CD4-positive, alpha-beta T cell treated with Interleukin-4 for 4 hours (primary cell): ENCODE data around the gene UEVLD.

ENCODE experiments used
- DNase-seq: peaks from one replicate; pipeline ENCODE4 v3.0.0-alpha.2; 2020

Gene UEVLD

DNA sequence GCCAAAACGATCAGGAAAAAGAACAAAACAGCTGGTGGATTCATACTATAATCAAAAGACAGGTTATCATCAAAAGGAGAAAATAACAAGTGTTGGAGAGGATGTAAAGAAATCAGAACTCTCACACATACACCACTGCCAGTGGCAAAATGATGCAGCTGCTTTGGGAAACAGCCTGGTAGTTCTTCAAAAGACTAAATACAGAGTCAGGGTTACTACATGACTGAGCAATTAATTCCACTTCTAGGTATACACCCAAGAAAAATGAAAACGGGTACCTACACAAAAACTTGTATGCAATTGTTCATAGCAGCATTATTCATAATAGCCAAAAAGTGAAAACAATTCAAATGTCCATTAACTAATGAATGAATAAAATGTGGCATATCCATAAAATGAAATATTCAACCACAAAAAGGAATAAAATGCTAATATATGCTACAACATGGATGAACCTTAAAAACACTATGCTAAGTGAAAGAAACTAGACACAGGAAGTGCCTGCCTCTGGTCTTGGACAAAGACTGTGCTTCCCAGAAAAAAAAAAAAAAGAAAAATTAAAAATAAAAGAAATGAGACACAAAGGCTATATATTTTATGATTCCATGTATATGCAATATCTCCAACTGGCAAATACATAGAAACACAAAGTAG, 8.3 kb downstream of the UEVLD start:
- no peak for DNase-seq

DNA sequence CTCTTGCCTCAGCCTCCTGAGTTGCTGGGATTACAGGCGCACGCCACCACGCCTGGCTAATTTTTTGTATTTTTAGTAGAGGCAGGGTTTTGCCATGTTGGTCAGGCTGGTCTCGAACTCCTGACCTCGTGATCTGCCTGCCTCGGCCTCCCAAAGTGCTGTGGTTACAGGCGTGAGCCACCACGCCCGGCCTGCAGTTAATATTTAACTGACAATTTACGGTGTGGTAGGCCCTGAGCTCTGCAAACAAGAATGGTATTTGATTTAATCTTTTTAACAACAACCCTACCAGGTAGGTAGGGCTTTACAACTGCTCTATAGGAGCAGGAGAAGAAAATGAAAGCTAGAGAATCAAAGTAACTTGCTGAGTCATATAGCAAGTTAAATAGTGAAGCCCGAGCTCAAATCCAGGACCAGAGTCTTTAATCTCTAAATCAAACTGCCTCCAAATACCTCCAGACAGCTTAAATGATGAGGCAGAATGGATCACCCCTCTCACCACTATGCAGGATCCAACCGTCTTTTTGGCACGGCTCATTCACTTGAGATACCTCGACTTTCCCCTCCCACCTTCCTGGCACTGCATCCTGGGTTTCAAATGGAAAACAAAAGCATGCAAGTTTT, 9.4 kb downstream of the UEVLD start:
- peak; percentile 50 for DNase-seq

DNA sequence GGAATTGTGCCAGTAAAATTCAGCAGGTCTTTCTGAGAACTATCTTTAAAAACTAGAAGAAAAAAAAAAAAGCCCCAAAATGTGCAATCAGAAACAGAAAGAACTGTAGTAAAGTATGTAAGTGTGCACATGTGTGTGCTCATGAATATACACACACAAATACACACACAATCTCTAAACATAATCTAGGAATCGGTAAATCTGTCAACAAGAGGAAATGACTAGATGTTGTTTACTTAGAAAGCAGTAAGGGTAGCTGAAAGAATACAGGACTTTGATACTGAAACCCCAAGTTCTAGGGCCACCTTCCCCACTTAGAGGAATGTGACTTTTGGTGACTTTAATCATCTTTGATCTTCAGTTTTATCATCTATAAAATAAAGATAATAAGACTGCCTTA, 13.2 kb downstream of the UEVLD start:
- no peak for DNase-seq

DNA sequence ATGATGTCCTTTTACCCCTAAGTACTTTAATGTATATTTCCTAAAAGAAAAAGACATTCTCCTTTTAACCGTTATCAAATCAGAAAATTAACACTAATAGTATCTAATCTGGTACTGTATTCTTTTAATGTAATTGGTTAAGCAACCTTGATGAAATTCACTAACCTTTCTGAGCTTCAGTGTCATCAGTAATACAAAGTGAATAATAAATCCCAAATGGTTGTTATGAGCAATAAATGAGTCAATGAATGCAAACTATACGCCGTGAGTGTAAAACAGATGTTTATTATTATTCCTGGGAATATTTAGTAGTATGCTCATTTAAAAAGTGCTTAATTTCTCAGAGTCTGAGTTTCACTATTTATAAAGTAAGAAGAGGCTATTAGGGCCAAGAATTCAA, 21.5 kb downstream of the UEVLD start:
- DNase-seq, result no peak

DNA sequence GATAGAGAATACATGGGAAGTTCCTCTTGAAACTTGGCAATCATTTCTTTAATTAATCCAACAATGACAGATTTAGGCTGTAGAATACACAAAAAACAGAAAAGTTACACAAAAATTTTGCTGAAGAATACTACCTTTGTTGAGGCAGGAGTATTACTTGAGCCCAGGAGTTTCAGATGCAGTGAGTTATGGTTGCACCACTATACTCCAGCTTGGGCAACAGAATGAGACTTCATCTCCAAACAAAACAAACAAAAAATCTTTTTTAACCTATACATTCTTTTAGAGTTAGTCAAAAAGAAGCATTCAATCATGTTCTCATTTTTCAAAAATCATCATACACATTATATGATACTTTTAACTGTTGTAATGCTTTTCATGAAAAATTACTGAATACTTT, 22.1 kb downstream of the UEVLD start:
- DNase-seq, result no peak

DNA sequence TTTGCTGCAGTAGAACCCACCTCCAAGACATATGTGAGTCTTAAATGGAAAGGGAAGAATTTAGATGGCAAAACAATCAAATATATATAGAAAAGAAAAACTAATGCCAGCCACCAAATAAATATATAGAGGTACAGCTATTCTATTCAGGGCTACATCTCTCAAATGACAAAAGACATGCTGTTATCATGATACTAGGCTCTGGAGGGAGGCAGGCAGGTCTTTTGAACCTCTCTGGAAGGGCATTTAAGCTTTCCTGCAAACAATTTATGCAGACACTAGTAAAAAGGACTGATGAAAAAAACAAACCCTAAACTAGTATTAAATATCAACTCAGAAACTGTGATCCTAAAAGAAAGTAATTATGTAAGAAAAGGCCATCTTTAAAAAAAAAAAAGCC, 24.4 kb downstream of the UEVLD start:
- DNase-seq, result no peak

DNA sequence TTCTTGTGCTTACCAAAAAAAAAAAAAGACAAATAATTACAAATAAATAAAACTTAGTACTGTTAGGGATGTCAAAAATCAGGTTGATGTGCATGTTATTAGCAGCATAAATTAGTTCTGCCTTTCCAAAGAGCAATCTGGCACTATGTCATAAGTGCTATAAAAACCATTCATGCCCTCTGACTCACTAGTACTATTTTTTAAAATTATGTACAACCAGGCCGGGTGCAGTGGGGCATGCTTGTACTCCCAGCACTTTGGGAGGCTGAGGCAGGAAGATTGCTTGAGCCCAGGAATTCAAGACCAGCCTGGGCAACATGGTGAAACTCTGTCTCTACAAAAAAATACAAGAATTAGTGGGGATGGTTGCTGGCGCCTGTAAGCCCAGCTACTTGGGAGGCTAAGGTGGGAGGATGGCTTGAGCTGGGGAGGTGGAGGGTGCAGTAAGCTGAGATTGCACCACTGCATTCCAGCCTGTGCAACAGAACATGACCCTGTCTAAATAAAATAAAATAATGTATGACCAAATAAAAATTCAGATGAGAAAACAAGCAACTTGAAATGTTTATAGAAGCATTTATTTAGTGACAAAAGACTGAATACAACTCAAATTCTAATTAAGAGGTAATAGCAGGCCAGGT, 25.3 kb downstream of the UEVLD start:
- DNase-seq, result no peak

DNA sequence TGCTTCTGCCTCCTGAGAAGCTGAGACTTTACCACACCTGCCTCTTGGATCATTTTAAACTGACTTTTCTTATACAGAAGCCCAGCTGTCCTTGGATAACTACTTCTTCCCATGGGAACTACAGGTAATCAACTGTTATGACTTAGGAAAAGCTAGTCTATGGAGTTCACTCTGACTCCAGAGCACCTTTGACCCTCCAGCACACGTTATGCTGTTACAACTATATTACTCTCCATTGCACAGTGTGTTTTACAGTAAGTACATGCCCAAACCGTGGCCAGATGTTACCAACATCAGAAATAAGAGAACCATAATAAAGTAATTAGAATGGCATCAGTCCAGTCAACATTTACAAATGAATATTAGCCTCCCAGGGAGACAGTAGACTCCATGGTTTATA, 40.5 kb downstream of the UEVLD start:
- DNase-seq, result no peak

DNA sequence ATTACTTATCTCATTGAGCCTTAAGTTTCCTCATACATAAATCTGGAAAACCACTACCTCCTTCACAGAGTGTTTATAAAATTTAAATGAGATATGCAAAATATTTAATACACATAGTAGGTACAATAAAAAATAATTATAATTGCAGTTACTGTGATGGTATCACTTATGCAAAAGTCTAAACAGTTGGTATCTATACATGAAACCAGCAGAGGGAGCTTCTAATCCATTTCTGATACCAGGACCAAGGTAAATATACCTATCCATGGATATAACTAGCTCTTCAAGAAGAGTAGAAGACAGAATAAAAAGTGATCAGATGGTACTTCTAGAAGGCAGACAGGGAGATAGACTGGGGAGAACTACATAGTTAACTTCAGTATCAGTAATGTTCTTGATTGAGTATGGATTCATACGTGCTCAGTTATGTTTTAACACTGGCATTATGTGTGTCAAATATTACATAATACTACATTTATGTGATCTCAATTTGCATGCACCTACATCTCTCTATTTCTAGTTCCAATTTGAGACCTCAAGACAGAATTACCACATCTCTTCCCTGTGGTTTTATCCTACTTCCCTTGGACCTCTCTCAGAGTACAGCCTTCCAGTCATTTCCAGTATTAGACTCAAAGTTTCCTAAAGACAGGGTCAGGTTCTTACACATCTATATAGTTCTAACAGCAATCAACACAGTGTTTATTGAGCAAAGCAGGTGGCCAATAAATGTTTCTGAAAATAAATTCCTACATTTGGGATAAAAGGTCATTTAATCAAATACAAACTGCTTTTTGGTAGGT, 48.1 kb downstream of the UEVLD start:
- peak; percentile 54 for DNase-seq

DNA sequence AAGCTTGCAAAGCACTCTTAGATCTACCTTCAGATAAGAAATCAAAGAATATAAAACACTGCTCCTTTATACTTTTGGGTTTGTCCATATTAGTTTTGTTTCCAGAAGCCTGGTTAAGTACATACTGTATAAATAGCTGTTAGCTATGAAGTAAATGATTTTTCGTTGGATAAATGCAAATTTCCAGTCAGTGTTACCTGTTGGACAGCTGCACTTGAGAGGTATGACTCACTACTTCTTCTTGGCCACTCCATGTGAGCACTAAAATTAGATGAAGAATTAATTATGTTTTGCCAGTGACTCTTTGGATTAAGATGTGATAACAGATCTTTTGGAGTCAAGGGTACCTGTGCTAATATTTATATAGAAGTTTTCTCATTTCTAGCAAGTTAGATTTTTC, 52.3 kb downstream of the UEVLD start:
- no peak for DNase-seq

DNA sequence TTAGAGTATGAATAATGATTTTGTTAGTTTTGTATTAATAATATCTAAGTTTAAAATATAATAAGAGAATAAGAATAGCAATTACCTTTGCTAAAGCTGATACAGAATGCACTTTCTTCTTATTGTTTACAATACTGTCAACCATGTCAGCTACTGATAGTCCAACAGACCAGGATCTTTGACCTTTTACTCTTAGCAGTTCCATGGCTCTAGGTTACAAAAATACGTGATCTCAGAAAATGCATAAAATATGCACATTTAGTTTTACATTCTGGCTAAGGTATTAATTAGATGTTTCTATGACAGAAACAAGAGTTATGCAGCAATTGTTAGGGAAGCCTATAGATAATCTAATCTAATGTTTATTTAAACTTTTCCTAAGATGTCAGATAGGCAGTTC, 54.3 kb downstream of the UEVLD start:
- DNase-seq, result no peak

DNA sequence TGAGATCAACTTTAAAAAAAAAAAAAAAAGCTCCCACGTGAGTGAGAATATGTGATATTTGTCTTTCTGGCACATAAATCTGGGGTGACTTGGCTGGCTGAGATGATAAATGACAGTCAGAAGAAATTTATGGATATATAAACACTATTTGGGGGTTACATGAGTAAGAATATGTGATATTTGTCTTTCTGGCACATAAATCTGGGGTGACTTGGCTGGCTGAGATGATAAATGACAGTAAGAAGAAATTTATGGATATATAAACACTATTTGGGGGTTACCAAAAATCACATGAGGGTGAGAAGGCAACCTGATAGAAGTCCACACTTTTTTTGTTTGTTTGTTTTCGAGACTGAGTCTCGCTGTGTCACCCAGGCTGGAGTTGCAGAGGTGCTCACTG, 55.2 kb downstream of the UEVLD start:
- DNase-seq, result no peak

DNA sequence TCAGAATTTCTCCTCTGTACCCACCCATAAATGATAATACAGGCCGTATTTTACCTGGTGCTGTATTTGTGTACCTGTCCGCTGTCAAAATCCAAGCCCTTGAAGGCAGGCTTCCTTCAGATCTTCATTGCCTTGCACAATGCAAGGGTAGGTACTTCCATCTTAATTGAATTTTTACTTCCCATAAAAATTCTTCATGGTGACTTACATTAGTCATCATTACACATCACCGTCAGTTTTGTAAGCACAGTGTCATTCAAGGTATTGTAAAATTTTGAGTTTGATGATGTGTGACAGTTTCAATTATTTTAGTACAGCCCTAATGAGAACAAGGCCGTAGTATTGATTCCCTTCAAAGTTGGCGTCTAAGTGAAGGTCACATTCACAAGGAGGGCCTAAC, 61.0 kb downstream of the UEVLD start:
- DNase-seq, result peak; percentile 18

DNA sequence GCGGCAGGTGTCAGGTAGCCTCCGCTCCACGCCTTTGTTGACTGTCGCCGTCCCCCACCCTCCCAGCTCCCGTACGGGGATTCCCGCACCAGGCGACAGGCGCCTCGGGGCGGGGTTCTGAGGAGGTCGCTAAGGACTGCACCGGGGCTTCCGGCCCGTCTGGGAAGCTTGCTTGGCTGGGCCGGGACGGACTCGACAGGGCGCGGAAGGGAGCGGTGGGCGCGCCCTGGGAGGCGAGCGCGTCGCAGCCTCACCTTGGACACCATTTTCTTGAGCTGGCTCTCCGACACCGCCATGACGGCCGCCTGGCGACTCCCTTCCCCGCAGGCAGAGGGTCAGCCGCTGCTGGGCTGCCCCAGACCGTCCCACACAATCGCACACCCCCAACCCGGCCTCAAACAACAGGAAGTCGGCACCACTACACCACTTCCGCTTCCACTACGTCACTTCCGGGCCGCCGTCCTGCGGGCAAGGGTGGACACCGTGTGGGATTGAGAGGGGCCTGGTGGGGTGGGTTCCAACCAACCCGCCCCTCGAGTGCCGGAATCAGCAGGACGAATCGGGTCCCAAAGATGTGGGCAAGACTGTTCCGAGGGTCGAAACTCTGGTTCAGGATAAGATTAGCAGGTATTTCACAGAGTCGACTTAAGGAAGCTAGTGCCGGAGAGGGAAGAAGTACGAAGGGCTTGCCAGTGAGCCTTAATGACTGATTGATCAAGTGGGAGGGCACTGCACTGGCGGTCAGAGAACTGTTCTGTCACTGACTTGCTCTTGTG, 61.8 kb downstream of the UEVLD start, which contains the start of gene TSG101:
Gene TSG101, minus strand, starts transcription at position 422 of the 776 bp plus-strand sequence. Its CDS starts 126 bp downstream, at position 296.
- peak; percentile 91 for DNase-seq

DNA sequence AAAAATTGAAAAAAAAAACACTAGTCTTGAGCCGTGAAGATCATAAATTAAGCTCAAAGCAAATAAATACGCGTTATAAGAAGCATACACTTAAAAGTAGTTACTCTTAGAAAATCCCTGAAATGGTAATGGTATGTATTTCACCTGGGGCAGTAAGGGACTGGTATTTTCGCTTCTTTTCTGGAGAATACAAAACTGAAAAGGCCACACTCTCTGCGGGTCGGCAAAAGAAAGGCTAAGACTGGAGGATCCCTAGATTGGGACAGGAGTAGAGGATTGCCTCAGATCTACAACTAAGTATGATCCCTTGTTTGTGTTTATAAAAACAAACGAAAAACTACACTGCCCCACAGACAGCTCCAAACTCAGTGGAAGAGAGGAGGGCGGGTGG, 62.4 kb downstream of the UEVLD start:
- DNase-seq, result no peak

DNA sequence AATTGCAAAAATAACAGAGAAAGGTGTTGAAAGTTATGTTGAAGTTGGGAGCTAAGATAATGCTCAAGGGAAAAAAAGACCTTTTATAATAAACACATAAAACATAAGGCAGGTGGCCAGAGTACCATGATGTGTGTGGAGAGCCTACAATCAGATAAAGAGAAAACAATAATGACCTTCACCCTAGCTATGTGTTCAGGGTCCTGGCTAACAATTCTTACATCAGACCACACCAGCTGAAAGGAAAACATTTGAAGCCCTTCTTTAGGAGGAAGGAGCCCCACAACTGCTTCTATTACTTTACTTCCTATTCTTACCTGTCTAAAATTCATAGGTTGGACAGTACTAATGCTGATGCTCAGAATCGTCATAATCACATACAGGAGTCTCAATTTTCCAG, 64.3 kb downstream of the UEVLD start:
- DNase-seq, result no peak

DNA sequence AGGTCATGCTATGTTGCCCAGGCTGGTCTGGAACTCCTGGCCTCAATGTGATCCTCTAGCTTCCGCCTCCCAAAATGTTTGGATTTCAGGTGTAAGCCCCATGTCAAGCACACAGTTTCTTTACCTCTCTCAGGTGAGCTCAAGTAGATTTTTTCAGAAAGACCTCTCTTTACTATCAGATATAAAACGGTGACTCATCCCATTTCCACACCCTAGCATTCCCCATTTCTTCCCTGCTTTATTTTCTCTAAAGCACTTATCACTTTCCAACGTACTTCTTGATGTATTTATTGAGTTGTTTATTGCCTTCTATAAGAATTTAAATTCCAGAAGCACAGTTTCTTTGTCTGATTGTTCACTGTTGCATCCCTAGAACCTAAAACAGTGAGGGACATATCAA, 65.5 kb downstream of the UEVLD start:
- no peak for DNase-seq

DNA sequence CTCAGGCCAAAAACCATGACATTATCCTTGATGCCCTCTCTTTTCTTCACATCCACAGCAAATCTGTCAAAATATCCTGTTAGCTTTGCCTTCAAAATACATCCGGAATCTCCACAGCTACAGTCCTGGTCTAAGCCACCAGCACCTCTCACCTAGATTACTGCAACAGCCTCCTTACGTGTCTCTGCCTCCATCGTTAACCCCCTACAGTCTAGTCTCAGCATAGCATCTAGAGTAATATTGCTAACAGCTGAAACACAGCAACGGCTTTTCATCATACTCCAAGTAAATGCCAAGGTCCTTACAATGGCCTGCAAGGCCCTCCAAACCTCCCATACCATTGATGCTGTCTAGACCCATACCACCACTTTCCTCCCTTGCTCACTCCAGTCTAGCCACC, 66.1 kb downstream of the UEVLD start:
- DNase-seq, result no peak

DNA sequence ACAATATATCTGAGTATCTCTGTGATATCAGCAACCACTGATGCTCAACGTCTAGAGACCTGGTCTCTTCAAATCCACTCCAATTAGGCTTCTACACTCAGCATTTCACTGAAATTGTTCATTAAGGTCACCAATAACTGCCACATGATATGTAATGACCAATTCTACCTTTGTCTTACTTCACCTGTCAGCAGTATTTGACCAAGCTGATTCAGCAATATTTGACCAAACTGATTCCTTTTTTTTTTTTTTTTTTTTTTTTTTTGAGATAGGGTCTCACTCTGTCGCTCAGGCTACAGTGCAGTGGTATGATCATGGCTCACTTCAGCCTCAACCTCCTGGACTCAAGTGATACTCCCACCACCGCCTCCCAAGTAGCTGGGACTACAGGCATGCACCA, 67.4 kb downstream of the UEVLD start:
- DNase-seq, result no peak

DNA sequence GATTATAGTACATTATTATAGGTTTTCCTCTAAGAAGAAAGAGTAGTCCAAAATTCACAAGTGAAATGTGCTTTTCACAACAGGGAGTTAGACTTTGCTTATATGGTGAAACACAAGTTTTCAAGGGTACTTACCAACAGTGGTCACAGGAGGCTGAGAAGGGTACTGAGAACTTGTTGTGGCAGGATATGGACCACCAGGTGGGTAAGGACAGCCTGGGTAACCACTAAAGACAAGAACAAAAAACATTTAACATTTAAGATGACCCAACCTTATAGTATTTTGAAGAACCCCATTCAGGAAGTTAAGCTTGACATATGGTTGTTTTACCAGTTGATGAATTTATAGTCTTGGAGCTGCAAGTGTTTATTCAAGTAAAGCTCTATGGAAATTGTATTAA, 86.2 kb downstream of the UEVLD start:
- no peak for DNase-seq

DNA sequence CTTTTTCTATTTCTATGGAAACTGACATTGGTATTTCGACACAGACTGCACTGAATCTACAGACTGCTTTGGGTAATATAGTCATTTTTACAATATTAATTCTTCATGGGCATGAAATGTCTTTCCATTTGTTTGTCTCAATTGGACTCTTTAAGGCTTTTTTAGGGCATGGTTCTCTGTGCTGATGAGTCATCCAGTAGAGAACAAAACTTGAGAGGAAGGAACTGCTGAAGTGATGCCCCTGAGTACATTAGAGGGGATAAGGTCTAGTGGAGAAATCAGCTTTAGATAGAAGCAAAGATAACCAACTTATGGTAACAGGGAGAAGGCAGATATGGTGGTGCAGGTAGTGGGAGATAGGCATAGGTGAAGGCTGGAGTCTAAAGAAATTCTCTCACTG, 86.9 kb downstream of the UEVLD start:
- no peak for DNase-seq

DNA sequence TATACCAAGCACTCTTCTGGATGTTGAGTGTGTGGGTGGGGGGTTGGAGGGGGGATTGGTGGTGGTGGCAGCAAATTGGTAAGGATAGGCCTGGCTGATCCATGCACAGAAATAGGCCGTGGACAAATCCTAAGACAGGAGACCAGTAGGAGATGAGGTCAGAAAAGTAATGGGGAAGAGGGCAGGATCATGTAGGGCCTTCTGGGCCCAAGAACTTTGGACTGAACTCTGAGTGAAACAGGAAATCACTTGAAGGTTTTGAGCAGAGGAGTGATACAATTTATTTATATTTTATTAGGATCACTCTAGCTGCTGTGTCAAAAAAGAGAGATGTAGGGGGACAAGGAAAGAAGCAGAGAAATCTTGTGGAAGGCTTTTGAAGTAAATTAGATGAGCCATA, 90.5 kb downstream of the UEVLD start:
- no peak for DNase-seq

DNA sequence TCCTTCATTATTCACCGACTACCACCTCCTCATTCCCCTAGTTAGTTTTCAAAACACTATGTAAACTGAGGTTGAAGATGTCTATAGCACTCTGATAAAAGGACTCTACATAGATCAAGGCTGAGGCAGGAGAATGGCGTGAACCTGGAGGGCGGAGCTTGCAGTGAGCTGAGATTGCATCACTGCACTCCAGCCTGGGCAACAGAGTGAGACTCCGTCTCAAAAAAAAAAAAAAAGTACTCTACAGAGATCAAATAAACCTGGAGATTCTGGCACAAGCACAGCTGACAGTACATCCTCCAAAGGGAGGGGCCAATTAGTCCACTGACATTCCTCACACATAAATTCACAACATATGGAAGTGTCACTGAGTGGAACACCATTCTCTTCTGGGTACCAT, 92.8 kb downstream of the UEVLD start:
- DNase-seq, result no peak
